GM12892 (cell line): Measurements from ENCODE around the gene NUBPL.

Source experiments
- POLR2A ChIP-seq: IDR thresholded peaks from 2 replicates; pipeline ENCODE4 v1.6.1; 2011; ENCODE audit warnings: low read depth, low read length, control low read depth
- POLR2AphosphoS5 ChIP-seq: IDR thresholded peaks from 2 replicates; pipeline ENCODE4 v1.6.1; 2011; ENCODE audit warnings: low read depth, low read length, control low read depth
- TAF1 ChIP-seq: IDR thresholded peaks from 2 replicates; pipeline ENCODE4 v1.6.1; 2011; ENCODE audit warnings: low read depth, mild to moderate bottlenecking, control low read depth, low read length, borderline replicate concordance

DNA sequence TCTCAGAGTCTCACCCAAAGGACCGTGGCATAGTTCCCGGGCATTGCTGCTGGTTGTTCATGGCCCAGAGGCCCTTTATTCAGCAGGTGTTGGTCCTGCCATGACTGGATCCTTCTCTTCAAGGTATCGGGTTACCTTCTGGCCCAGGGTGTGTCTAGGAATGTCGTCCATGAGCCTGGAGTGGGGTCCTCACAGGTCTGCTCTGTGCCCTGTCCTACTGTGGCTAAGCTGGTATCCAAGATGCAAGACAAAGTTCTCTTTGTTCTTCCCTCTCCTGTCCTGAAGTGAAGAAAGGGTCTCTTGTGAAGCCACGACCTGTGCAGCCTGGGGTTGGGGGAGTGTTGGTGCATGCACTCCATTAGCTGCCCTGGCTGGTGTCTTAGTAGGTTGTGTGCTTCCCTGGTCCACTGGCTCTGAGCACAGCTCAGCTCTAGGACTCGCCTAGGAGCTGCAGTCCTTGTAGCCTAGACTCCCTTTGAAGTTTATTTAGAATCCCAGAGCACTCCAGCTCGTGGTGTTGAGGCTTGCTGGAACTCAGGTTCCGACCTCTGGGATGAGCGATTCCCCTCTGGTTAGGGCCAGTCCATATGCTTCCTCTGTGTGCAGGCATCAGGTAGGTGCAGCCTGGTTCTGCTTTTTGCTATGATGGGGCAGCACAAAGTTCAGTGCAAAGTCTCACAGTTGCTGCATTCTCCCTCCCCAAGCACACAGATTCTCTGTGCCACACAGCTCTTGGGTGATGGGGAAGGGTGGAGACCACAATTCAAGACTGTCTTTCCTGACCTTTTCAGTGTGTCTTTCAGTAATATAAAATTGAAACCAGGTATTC lies 117.4 kb downstream of the NUBPL start:
- TF ChIP-seq POLR2AphosphoS5 (no peak), POLR2A (no peak), TAF1 (no peak)
